ENCODE results near the gene DPY19L2. TPM values are rescaled to one million over a fixed set of nuclear protein-coding genes. Genes with fewer than 3 reads are reported as not detected.
"Not testable (repeated sequence)": the region's sequence is repeated elsewhere in the genome, so short reads cannot be mapped to it uniquely, and the experiment has no call there.

DPY19L2 gene
- total RNA-seq, 1 donor from 2014 or later, result 16.4 TPM

GRCh38 chr12:63545298-63545916 is 122.9 kb downstream of the DPY19L2 start:
- not testable (repeated sequence) for H3K36me3 Mint-ChIP-seq (ENCODE audit: low read depth, unreplicated experiment); H3K9me3 Mint-ChIP-seq (ENCODE audit: unreplicated experiment); H3K4me3 Mint-ChIP-seq (ENCODE audit: unreplicated experiment); H3K4me1 Mint-ChIP-seq (ENCODE audit: unreplicated experiment); DNase-seq (ENCODE audit: low spot score); H3K27ac Mint-ChIP-seq (ENCODE audit: unreplicated experiment); H3K27me3 Mint-ChIP-seq (ENCODE audit: unreplicated experiment)

GRCh38 chr12:63538656-63539055 is 129.6 kb downstream of the DPY19L2 start:
- H3K4me1 Mint-ChIP-seq (ENCODE audit: unreplicated experiment); DNase-seq (ENCODE audit: low spot score); H3K36me3 Mint-ChIP-seq (ENCODE audit: low read depth, unreplicated experiment); H3K9me3 Mint-ChIP-seq (ENCODE audit: unreplicated experiment); H3K4me3 Mint-ChIP-seq (ENCODE audit: unreplicated experiment); H3K27me3 Mint-ChIP-seq (ENCODE audit: unreplicated experiment); H3K27ac Mint-ChIP-seq (ENCODE audit: unreplicated experiment): not testable (repeated sequence)

GRCh38 chr12:63537838-63538237 is 130.5 kb downstream of the DPY19L2 start:
- not testable (repeated sequence) for H3K27me3 Mint-ChIP-seq (ENCODE audit: unreplicated experiment); DNase-seq (ENCODE audit: low spot score); H3K4me1 Mint-ChIP-seq (ENCODE audit: unreplicated experiment); H3K27ac Mint-ChIP-seq (ENCODE audit: unreplicated experiment); H3K9me3 Mint-ChIP-seq (ENCODE audit: unreplicated experiment); H3K4me3 Mint-ChIP-seq (ENCODE audit: unreplicated experiment); H3K36me3 Mint-ChIP-seq (ENCODE audit: low read depth, unreplicated experiment)

GRCh38 chr12:63529641-63530040 is 138.7 kb downstream of the DPY19L2 start:
- not testable (repeated sequence) for H3K9me3 Mint-ChIP-seq (ENCODE audit: unreplicated experiment); DNase-seq (ENCODE audit: low spot score); H3K36me3 Mint-ChIP-seq (ENCODE audit: low read depth, unreplicated experiment); H3K4me3 Mint-ChIP-seq (ENCODE audit: unreplicated experiment); H3K4me1 Mint-ChIP-seq (ENCODE audit: unreplicated experiment); H3K27ac Mint-ChIP-seq (ENCODE audit: unreplicated experiment); H3K27me3 Mint-ChIP-seq (ENCODE audit: unreplicated experiment)

GRCh38 chr12:63525831-63526230 is 142.5 kb downstream of the DPY19L2 start:
- no peak overlapping the region for H3K4me3 Mint-ChIP-seq (ENCODE audit: unreplicated experiment)
- H3K4me1 Mint-ChIP-seq (ENCODE audit: unreplicated experiment), result no peaks in the 10 kb centered on the region
- H3K27me3 Mint-ChIP-seq (ENCODE audit: unreplicated experiment), result no peaks in the 10 kb centered on the region
- DNase-seq (ENCODE audit: low spot score), result no peak
- no peaks in the 10 kb centered on the region for H3K36me3 Mint-ChIP-seq (ENCODE audit: low read depth, unreplicated experiment)
- no peak for TF ChIP-seq CTCF (IDR thresholded peaks at IDR 0.05; ENCODE audit: unreplicated experiment)
- H3K9me3 Mint-ChIP-seq (ENCODE audit: unreplicated experiment), result no peaks in the 10 kb centered on the region
- H3K27ac Mint-ChIP-seq (ENCODE audit: unreplicated experiment), result no peak overlapping the region

- no peak for TF ChIP-seq CTCF (IDR thresholded peaks at IDR 0.05; ENCODE audit: unreplicated experiment)
Observed at GRCh38 chr12:63521706-63522105, 146.6 kb downstream of the DPY19L2 start.

More at GRCh38 chr12:63521706-63522105, 146.6 kb downstream of the DPY19L2 start:
- Mint-ChIP-seq H3K4me3 (ENCODE audit: unreplicated experiment) (no peak overlapping the region), H3K4me1 (ENCODE audit: unreplicated experiment) (no peaks in the 10 kb centered on the region), H3K9me3 (ENCODE audit: unreplicated experiment) (no peaks in the 10 kb centered on the region), H3K27me3 (ENCODE audit: unreplicated experiment) (no peaks in the 10 kb centered on the region), H3K36me3 (ENCODE audit: low read depth, unreplicated experiment) (no peaks in the 10 kb centered on the region), H3K27ac (ENCODE audit: unreplicated experiment) (no peak overlapping the region)
- DNase-seq (ENCODE audit: low spot score), result no peak

Other genes with a start within 250 kb of the DPY19L2 start
- 14.2 TPM for gene RXYLT1, start 111.4 kb upstream of the DPY19L2 start, total RNA-seq (ENCODE audit: unreplicated experiment)
- gene SRGAP1, start 176.2 kb upstream of the DPY19L2 start, total RNA-seq (ENCODE audit: unreplicated experiment), result 49.3 TPM